ENCODE results near the gene GALNT17.

The GALNT17 gene

DNA sequence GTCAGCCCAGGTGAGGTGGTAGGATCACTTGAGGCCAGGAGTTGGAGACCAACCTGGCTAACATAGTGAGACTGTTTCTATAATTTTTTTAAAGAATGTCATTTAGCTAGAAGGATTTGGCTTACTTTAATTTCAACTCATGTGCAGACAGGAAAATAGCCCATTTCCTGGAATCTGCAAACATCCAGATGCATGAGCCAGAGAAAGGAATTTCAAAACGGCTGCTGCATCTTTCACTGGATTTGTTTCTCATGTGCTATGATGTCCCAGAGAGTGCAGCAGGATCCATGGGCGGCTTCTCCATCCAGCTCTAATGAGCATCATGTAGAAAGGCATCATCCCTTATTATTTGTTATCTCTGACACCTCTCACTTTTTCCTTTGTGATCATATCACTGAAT, 149.3 kb downstream of the GALNT17 start:
- no peak for DNase-seq (ENCODE audit: low read depth in 2 of 2, low spot score in 1 of 2)

- DNase-seq (ENCODE audit: low read depth in 2 of 2, low spot score in 1 of 2) = no peak
These were observed 151.9 kb downstream of the GALNT17 start for GRCh38 chr7:71283802-71284201.

DNA sequence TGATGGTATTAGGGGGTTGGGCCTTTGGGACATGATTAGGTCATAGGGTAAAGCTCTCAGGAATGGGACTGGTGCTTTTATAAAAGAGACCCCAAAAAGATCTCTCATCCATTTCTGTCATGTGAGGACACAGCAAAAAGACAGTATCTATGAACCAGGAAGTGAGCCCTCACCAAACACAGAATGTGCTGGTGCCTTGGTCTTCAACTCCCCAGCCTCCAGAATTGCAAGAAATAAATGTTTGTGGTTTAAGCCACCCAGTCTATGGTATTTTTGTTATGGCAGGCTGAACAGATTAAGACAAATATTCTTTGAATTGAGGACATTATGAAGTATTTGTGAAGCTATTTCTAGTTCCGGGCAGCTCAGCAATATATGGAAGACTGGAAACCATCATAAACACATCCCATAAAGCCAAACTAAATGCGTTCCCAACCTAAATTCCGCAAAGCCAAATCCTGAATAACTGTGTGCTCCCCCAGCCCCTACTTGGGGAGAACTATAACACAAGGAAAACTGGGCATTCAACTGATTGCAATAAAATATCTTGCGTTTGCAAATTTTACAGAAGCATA, 153.7 kb downstream of the GALNT17 start:
- DNase-seq (ENCODE audit: low read depth in 2 of 2, low spot score in 1 of 2) = no peak

DNA sequence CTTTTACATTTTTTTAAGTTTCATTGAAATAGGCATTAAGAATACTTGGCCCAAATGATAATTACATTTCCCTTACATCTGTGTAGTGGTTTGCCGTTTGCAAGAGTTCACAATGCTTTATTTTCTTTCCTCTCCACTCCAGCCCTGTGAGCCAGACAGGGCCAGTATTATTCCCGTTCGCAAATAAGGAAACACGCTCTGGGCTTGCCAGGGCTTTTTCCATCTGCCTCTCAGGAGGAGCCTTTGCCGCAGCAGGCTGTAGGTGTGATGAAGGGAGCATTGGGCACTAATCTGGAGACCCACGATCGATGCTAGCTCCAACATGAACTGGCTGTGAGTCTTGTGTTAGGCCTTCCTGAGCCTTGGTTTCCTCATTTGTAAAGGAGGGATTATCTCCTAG, 154.4 kb downstream of the GALNT17 start:
- DNase-seq (ENCODE audit: low read depth in 2 of 2, low spot score in 1 of 2) = no peak

- no peak for DNase-seq (ENCODE audit: low read depth in 2 of 2, low spot score in 1 of 2)
These were observed 155.0 kb downstream of the GALNT17 start for GRCh38 chr7:71286924-71287323.

DNA sequence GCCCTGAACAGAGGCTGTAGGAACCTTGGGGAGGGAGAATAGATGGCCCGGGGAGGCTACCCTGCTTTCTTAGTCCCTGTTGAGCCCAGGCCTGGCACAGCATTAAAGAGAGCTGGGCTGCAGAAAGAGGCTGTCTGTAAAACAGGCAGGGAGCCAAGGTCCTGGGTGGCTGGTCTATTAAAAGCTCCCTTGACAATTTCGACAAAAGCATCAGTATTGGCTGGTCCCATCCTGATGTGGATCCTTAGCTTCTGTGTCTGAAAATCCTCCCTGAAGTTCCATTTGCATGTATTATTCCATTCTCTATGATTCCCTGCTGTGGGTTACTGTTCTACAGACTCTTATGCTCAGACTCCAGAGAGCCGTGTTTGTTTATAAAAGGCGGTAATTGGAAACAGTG, 158.5 kb downstream of the GALNT17 start:
- DNase-seq (ENCODE audit: low read depth in 2 of 2, low spot score in 1 of 2) = no peak

GRCh38 chr7:71298378-71298777, 166.4 kb downstream of the GALNT17 start:
- DNase-seq (ENCODE audit: low read depth in 2 of 2, low spot score in 1 of 2) = no peak

GRCh38 chr7:71300086-71300485, 168.1 kb downstream of the GALNT17 start:
- no peak for DNase-seq (ENCODE audit: low read depth in 2 of 2, low spot score in 1 of 2)

DNA sequence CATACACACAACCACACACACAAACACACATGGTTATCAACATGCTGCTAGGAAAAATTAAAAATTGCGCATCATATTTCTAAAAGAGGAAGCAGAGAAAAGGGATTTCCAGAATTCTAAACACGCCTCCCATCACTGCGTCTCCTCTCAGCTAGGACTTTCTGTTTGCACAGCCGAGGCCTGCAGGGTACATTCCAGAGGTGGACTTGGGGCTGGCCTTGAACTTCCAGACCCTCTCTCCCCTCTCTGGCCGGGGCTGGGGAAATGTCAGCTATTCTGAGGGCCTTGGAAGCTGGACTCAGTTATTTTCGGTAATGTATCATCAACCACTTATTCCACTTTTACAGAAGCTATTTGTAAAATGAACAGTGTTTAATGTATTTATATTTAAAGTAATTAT, 168.7 kb downstream of the GALNT17 start:
- no peak for DNase-seq (ENCODE audit: low read depth in 2 of 2, low spot score in 1 of 2)

DNA sequence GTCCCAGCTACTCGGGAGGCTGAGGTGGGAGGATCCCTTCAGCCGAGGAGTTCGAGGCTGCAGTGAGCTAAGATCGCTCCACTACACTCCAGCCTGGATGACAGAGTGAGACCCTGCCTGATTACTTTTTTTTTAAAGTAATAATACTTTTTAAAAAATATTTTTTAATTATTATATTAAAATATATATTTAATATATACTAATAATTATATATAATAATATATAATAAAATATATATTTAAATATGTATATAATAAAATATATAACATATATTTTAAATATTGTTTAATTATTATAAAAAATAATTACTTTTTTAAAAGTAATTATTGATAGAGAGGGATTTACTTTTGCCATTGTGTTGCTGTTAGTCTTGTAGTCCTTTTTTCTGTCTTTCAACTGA, 169.2 kb downstream of the GALNT17 start:
- no peak for DNase-seq (ENCODE audit: low read depth in 2 of 2, low spot score in 1 of 2)

DNA sequence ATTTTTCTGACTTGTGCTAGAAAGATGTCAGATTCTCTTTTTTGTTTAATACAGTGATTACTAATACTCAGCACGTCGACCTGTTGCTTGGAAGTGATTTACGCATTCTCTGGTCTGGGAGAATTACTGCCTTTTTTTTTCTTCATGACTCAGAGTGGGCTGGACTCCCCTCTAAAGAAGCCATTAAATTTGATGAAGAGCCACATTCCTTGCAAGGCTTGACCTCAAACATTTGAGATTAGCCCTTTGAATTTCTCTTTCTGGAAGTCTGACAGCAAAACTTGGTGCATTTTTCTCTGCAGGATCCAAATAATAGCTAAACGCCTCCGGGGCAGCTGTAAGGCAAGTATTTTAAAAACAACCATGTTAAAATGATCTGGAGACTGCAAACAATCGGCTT, 171.6 kb downstream of the GALNT17 start:
- no peak for DNase-seq (ENCODE audit: low read depth in 2 of 2, low spot score in 1 of 2)

- DNase-seq (ENCODE audit: low read depth in 2 of 2, low spot score in 1 of 2) = no peak
These were observed 176.2 kb downstream of the GALNT17 start for GRCh38 chr7:71308096-71308495.

DNA sequence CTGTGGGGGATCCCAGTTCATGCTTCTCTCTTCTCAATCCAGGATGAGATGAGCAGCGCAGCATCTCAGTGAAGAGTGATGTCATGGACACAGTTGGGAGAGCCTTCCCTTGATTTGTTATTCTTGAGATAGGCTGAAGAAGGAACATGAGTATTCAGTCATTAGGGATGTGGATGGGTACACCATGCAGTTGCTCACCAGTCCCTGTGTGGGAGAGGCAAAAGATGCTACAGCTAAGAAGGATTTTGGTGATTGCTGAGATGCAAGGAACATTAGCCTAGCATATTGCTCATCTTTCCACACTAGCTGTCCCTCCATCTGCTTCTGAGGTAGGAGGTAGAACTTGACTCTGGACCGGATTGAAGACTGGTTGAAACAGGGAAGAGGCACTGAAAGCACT, 179.6 kb downstream of the GALNT17 start:
- DNase-seq (ENCODE audit: low read depth in 2 of 2, low spot score in 1 of 2) = no peak

GRCh38 chr7:71312755-71313490, 181.0 kb downstream of the GALNT17 start:
- no peak for DNase-seq (ENCODE audit: low read depth in 2 of 2, low spot score in 1 of 2)

- DNase-seq (ENCODE audit: low read depth in 2 of 2, low spot score in 1 of 2) = no peak
These were observed 181.6 kb downstream of the GALNT17 start for GRCh38 chr7:71313553-71313952.

DNA sequence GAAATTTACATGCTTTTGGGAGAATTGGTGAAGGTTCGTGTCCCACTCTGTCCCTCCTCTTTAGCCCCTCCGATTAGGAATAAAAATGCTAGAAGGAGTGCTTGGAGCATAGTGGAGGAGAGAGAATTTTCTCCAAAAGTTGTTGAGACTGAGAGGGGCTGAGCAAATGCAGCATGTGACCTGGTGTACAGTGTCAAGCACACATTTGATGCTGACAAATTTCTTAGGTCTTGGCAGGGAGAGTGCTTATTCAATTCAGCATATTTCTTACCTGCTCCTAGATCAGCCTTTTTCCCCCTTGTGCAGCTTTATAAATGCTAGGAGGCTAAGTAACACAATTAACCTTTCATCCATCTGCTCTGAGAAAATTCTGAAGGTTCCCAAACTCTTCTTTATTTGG, 189.0 kb downstream of the GALNT17 start:
- DNase-seq (ENCODE audit: low read depth in 2 of 2, low spot score in 1 of 2) = no peak

GRCh38 chr7:71322201-71322600, 190.3 kb downstream of the GALNT17 start:
- DNase-seq (ENCODE audit: low read depth in 2 of 2, low spot score in 1 of 2) = no peak

GRCh38 chr7:71323726-71324125, 191.8 kb downstream of the GALNT17 start:
- DNase-seq (ENCODE audit: low read depth in 2 of 2, low spot score in 1 of 2) = no peak

DNA sequence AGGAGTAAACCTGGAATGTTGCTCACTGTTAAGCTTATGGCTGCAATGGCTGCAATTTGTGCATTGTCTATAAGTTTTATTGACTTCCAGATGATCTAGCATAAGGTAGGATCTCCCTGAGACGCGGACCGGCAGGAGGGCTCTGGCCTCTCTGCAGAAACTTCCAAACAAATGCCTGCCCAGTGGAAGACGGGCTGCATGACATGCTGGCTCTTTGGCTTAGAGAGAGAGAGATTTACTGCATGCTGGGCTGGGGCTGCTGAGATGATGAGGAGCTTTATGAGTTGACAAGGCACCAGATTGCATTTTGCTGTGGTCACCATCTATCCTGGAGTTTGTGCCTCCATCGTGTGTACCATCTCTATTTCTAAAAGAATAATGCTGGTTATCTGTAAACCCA, 193.2 kb downstream of the GALNT17 start:
- DNase-seq (ENCODE audit: low read depth in 2 of 2, low spot score in 1 of 2) = no peak

DNA sequence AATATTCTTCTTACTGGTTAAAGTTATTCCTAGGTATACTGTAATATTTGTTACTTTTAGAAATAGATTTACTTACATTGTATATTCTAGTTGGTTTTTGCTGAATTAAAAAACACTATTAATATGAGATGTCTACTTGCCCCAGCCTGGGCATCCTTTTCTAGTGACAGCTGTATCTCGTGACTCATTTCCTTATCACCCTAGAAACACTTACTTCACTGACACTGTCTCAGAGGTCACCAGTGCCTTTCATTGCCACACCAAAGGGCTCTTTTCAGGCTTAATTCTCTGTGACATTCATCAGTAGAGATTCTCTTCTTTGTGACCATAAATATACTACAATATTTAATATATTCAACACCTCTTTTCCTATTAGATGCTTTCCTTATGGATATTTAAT, 194.7 kb downstream of the GALNT17 start:
- DNase-seq (ENCODE audit: low read depth in 2 of 2, low spot score in 1 of 2) = no peak

DNA sequence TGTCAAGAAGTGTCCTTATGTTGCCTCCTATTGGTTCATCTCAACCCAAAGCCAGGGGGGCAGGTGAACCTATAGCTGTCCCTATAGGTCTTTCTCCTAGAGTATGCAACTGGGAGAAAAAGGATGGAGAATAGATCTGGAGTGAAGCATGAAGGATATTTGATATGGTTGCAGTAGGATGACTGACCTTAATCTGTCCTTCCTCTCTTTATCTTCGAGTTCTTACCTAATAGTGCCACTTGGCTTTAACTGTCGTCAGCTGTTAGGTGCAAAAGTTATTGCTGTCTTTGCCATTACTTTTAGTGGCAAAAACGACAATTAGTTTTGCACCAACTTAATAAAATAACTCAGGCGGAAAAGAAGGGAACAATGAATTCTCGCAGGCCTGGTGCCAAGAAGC, 196.0 kb downstream of the GALNT17 start:
- DNase-seq (ENCODE audit: low read depth in 2 of 2, low spot score in 1 of 2) = no peak

GRCh38 chr7:71329030-71329660, 197.2 kb downstream of the GALNT17 start:
- DNase-seq (ENCODE audit: low read depth in 2 of 2, low spot score in 1 of 2) = no peak

- no peak for DNase-seq (ENCODE audit: low read depth in 2 of 2, low spot score in 1 of 2)
These were observed 200.3 kb downstream of the GALNT17 start for GRCh38 chr7:71332207-71332606.
